Epithelial cell of esophagus (primary cell): Measurements from ENCODE around the gene RPL13.
A peak's percentile ranks its signal among the peaks of the same experiment; 100 is the strongest.

Source experiments
- DNase-seq: peaks from one replicate; pipeline ENCODE4 v3.0.0; 2010; ENCODE audit warnings: low read depth
- H3K4me3 ChIP-seq: 2 replicates; pipeline ENCODE4 v1.5.1; 2011; ENCODE audit warnings: mild to moderate bottlenecking, low read length, control low read depth
- TF ChIP-seq, protein P1 (sequence below): IDR thresholded peaks from 2 replicates; pipeline ENCODE4 v1.5.1; 2011; ENCODE audit warnings: low read depth, mild to moderate bottlenecking, low read length, control low read depth, inconsistent platforms; ENCODE audit not compliant: insufficient read depth; ENCODE audit errors: missing control alignments

The RPL13 gene

GRCh38 chr16:89554343-89554742, 6.1 kb upstream of the RPL13 start:
- TF ChIP-seq, protein P1, sequence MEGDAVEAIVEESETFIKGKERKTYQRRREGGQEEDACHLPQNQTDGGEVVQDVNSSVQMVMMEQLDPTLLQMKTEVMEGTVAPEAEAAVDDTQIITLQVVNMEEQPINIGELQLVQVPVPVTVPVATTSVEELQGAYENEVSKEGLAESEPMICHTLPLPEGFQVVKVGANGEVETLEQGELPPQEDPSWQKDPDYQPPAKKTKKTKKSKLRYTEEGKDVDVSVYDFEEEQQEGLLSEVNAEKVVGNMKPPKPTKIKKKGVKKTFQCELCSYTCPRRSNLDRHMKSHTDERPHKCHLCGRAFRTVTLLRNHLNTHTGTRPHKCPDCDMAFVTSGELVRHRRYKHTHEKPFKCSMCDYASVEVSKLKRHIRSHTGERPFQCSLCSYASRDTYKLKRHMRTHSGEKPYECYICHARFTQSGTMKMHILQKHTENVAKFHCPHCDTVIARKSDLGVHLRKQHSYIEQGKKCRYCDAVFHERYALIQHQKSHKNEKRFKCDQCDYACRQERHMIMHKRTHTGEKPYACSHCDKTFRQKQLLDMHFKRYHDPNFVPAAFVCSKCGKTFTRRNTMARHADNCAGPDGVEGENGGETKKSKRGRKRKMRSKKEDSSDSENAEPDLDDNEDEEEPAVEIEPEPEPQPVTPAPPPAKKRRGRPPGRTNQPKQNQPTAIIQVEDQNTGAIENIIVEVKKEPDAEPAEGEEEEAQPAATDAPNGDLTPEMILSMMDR = no peak
- DNase-seq = no peak
- no peak overlapping the region for H3K4me3 ChIP-seq

GRCh38 chr16:89555265-89555664, 5.2 kb upstream of the RPL13 start:
- no peak for DNase-seq
- no peak overlapping the region for H3K4me3 ChIP-seq
- TF ChIP-seq, protein P1 = no peak

DNA sequence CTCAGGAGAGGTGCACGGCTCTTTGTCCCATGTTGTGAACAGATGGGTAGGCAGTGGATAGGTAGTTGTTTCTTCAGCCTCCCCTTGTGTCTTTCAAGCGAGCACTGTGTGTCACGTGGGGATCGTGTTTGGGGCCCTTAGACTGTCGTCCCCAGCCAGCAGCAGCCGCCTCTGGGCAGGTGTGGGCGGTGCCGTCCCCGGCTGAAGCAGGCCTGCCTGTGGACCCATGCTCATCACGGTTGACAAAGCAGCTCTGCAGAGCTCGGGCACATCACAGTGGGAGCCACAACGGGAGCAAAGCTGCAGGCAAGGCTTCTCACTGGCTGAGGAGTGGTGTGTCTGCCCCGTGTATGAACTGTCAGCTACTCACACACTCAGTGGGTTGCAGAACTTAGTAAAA, 4.7 kb upstream of the RPL13 start:
- DNase-seq = no peak
- no peak overlapping the region for H3K4me3 ChIP-seq
- TF ChIP-seq, protein P1 = no peak

GRCh38 chr16:89556750-89557689, 3.5 kb upstream of the RPL13 start:
- DNase-seq = peak; percentile 82
- TF ChIP-seq, protein P1 = peak; percentile 84
- H3K4me3 ChIP-seq = no peak overlapping the region

- no peak for DNase-seq
- H3K4me3 ChIP-seq = no peak overlapping the region
- TF ChIP-seq, protein P1 = no peak
Measured at GRCh38 chr16:89557690-89558490, 2.6 kb upstream of the RPL13 start.

GRCh38 chr16:89561142-89561883, 831 bp downstream of the RPL13 start:
- H3K4me3 ChIP-seq = peak overlapping the region; percentile 84
- DNase-seq = no peak
- TF ChIP-seq, protein P1 = no peak
